GM19099 (cell line): ENCODE data around the gene PARD6B.

ENCODE experiments used
- POLR2A ChIP-seq: IDR thresholded peaks from 3 replicates; pipeline ENCODE4 v1.6.1; 2011; ENCODE audit warnings: low read depth; ENCODE audit not compliant: insufficient read length; ENCODE audit errors: extremely low read depth

PARD6B gene

GRCh38 chr20:50798650-50799049 is 67.3 kb downstream of the PARD6B start:
- TF ChIP-seq POLR2A: no peak

GRCh38 chr20:50799176-50799889 is 68.0 kb downstream of the PARD6B start:
- TF ChIP-seq POLR2A: no peak

GRCh38 chr20:50799890-50800550 is 68.6 kb downstream of the PARD6B start:
- no peak for TF ChIP-seq POLR2A

- no peak for TF ChIP-seq POLR2A
Measured at GRCh38 chr20:50801747-50802125, 70.4 kb downstream of the PARD6B start.

GRCh38 chr20:50802289-50802688 is 70.9 kb downstream of the PARD6B start:
- TF ChIP-seq POLR2A: no peak

- peak; percentile 40 for TF ChIP-seq POLR2A
Measured at GRCh38 chr20:50804437-50805348, 73.3 kb downstream of the PARD6B start.

- no peak for TF ChIP-seq POLR2A
Measured at GRCh38 chr20:50805349-50805684, 73.9 kb downstream of the PARD6B start.

GRCh38 chr20:50806126-50806768 is 74.9 kb downstream of the PARD6B start:
- no peak for TF ChIP-seq POLR2A
